ENCODE data around the gene NMT1. TPM values are rescaled to one million over a fixed set of nuclear protein-coding genes. Genes with fewer than 3 reads are reported as not detected.
A peak's percentile ranks its signal among the peaks of the same experiment; 100 is the strongest.

The NMT1 gene
- total and polyA plus RNA-seq, 2 of the 13 experiments (the other 11 are each of a cell fraction or from before 2014, with no cell fraction given), result 75.7 to 142 TPM

DNA sequence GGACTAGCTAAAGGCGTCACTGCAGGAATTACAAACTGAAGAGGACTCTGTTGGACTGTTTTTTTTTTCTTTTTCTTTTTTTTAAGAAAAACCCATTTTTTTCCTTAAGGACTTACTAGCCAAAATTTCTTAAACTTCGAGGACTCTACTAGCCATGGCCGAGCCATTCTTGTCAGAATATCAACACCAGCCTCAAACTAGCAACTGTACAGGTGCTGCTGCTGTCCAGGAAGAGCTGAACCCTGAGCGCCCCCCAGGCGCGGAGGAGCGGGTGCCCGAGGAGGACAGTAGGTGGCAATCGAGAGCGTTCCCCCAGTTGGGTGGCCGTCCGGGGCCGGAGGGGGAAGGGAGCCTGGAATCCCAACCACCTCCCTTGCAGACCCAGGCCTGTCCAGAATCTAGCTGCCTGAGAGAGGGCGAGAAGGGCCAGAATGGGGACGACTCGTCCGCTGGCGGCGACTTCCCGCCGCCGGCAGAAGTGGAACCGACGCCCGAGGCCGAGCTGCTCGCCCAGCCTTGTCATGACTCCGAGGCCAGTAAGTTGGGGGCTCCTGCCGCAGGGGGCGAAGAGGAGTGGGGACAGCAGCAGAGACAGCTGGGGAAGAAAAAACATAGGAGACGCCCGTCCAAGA, 88.0 kb downstream of the NMT1 start:
- under 1% methylated on average over 32 of the region's 32 CpGs for WGBS (ENCODE audit: low lambda C conversion rate)
- no peaks in the 10 kb centered on the region; a peak in 2 of 5 replicates for H3K27me3 ChIP-seq (ENCODE audit: control insufficient read depth in 1 of 2, insufficient read depth in 2 of 2, low read length in 2 of 2)
- H4K20me1 ChIP-seq (ENCODE audit: insufficient read depth, low read length), result peaks cover 35% of the 10 kb centered on the region
- ChIA-PET POLR2A (interaction anchor here (0.6 to 19.8 kb wide), 42 partner anchors 11 to 369 kb away, joined by 3 to 2487 read pairs (median 8); partner anchors contain the start of genes ACBD4, C1QL1, DCAKD and EFTUD2), CTCF (ENCODE audit: low intra/inter-chr PET ratio, low total read pairs) (interaction anchor here (1.2 to 8.5 kb wide), 5 partner anchors 10 to 48 kb away, joined by 4 to 130 read pairs (median 10); partner anchors contain the start of genes ACBD4 and HEXIM2)
- no TSS peak for BruUV-seq (replicated peaks)
- peak; percentile 87 for DNase-seq (ENCODE audit: low spot score)
- H3K36me3 ChIP-seq (replicated peaks in 1 of 2; ENCODE audit: control insufficient read depth in 1 of 2, insufficient read depth in 2 of 2, low read length in 2 of 2), result no peaks in the 10 kb centered on the region; a peak in 1 of 5 replicates
- peak; percentile 71 for ATAC-seq
- peak overlapping the region; percentile 95 for H3K4me2 ChIP-seq (ENCODE audit: low read depth, low read length)
- H3K79me2 ChIP-seq (ENCODE audit: insufficient read depth, low read length), result peaks cover 36% of the 10 kb centered on the region
- no peak overlapping the region for H2AFZ ChIP-seq (ENCODE audit: low read length)
- no peaks in the 10 kb centered on the region for H3K9me3 ChIP-seq (ENCODE audit: low read length)
- H3K9ac ChIP-seq (ENCODE audit: insufficient read depth, low read depth, low read length), result peak overlapping the region; percentile 85
- in situ Hi-C loops (cut with HindIII; ENCODE audit: extremely low pct_ligation_motif_present, low pct_unique_long_range_greater_than_20kb) (loop anchor here (5.0 kb wide), 2 partner anchors 48 to 98 kb away; no protein-coding TSS in a partner anchor), intact Hi-C loops (cut with micrococcal nuclease; ENCODE audit: unreplicated experiment) (loop anchor here (1.0 kb wide), 1 partner anchor 48 kb away; no protein-coding TSS in a partner anchor)
- H3K27ac ChIP-seq (ENCODE audit: extremely low read length, insufficient read depth, low read length), result peak overlapping the region; percentile 69
- H3K4me3 ChIP-seq (replicated peaks in 1 of 3; ENCODE audit: insufficient read depth in 1 of 3, low read depth in 2 of 3, low read length in 3 of 3), result peak overlapping the region; percentile 97 to 98 (median 97)
- FAIRE-seq, result peak; percentile 18
- H3K4me1 ChIP-seq (ENCODE audit: insufficient read depth, low read length), result peaks cover 24% of the 10 kb centered on the region
- TF ChIP-seq, protein P1, sequence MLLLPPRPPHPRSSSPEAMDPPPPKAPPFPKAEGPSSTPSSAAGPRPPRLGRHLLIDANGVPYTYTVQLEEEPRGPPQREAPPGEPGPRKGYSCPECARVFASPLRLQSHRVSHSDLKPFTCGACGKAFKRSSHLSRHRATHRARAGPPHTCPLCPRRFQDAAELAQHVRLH (CRISPR knock-in tag; IDR thresholded peaks at IDR 0.05; ENCODE audit: borderline replicate concordance, low read depth), result no peak; the same call in 1 of the 2 replicates
- TF ChIP-seq GZF1 (CRISPR knock-in tag; IDR thresholded peaks at IDR 0.05) (no peak), SIX1 (CRISPR knock-in tag; IDR thresholded peaks at IDR 0.05; ENCODE audit: borderline replicate concordance) (peak; percentile 36; the same call in 1 of the 2 replicates), NR2F6 (IDR thresholded peaks at IDR 0.05) (no peak; the same call in none of the 2 replicates), NR2F6 (CRISPR knock-in tag; IDR thresholded peaks at IDR 0.05) (peak; percentile 45; the same call in 1 of the 2 replicates), MED8 (CRISPR knock-in tag; IDR thresholded peaks at IDR 0.05; ENCODE audit: insufficient replicate concordance) (no peak), KDM2A (CRISPR knock-in tag; IDR thresholded peaks at IDR 0.05; ENCODE audit: borderline replicate concordance, low read depth) (peak; percentile 17; the same call in 1 of the 2 replicates), GLI4 (CRISPR knock-in tag; IDR thresholded peaks at IDR 0.05; ENCODE audit: borderline replicate concordance) (peak; percentile 79; the same call in 1 of the 2 replicates), ELF4 (CRISPR knock-in tag; IDR thresholded peaks at IDR 0.05; ENCODE audit: borderline replicate concordance) (peak; percentile 77; the same call in 1 of the 2 replicates), KAT8 (CRISPR knock-in tag; IDR thresholded peaks at IDR 0.05) (no peak), TEAD2 (CRISPR knock-in tag; IDR thresholded peaks at IDR 0.05) (no peak), PCBP2 (optimal IDR thresholded peaks at IDR 0.05; ENCODE audit: low read depth, low read length, poor library complexity, severe bottlenecking) (no peak), MAFG (CRISPR knock-in tag; IDR thresholded peaks at IDR 0.05) (no peak)
- TF ChIP-seq, protein P2, sequence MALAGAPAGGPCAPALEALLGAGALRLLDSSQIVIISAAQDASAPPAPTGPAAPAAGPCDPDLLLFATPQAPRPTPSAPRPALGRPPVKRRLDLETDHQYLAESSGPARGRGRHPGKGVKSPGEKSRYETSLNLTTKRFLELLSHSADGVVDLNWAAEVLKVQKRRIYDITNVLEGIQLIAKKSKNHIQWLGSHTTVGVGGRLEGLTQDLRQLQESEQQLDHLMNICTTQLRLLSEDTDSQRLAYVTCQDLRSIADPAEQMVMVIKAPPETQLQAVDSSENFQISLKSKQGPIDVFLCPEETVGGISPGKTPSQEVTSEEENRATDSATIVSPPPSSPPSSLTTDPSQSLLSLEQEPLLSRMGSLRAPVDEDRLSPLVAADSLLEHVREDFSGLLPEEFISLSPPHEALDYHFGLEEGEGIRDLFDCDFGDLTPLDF (CRISPR knock-in tag; IDR thresholded peaks at IDR 0.05), result 0 out of 2 replicates have a peak, but pooled peaks have one; percentile 26
- TF ChIP-seq, protein P3, sequence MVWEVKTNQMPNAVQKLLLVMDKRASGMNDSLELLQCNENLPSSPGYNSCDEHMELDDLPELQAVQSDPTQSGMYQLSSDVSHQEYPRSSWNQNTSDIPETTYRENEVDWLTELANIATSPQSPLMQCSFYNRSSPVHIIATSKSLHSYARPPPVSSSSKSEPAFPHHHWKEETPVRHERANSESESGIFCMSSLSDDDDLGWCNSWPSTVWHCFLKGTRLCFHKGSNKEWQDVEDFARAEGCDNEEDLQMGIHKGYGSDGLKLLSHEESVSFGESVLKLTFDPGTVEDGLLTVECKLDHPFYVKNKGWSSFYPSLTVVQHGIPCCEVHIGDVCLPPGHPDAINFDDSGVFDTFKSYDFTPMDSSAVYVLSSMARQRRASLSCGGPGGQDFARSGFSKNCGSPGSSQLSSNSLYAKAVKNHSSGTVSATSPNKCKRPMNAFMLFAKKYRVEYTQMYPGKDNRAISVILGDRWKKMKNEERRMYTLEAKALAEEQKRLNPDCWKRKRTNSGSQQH (CRISPR knock-in tag; IDR thresholded peaks at IDR 0.05; ENCODE audit: low read depth), result no peak; the same call in none of the 2 replicates
- TF ChIP-seq, protein P4, sequence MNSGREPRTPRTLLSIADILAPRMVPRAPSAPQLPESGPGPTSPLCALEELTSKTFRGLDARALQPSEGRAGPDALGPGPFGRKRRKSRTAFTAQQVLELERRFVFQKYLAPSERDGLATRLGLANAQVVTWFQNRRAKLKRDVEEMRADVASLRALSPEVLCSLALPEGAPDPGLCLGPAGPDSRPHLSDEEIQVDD (CRISPR knock-in tag; IDR thresholded peaks at IDR 0.05; ENCODE audit: borderline replicate concordance), result peak; percentile 53; the same call in 1 of the 2 replicates
- TF ChIP-seq, protein P5, sequence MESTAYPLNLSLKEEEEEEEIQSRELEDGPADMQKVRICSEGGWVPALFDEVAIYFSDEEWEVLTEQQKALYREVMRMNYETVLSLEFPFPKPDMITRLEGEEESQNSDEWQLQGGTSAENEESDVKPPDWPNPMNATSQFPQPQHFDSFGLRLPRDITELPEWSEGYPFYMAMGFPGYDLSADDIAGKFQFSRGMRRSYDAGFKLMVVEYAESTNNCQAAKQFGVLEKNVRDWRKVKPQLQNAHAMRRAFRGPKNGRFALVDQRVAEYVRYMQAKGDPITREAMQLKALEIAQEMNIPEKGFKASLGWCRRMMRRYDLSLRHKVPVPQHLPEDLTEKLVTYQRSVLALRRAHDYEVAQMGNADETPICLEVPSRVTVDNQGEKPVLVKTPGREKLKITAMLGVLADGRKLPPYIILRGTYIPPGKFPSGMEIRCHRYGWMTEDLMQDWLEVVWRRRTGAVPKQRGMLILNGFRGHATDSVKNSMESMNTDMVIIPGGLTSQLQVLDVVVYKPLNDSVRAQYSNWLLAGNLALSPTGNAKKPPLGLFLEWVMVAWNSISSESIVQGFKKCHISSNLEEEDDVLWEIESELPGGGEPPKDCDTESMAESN (CRISPR knock-in tag; conservative IDR thresholded peaks at IDR 0.05), result no peak
- TF ChIP-seq, protein P6, sequence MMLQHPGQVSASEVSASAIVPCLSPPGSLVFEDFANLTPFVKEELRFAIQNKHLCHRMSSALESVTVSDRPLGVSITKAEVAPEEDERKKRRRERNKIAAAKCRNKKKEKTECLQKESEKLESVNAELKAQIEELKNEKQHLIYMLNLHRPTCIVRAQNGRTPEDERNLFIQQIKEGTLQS (CRISPR knock-in tag; IDR thresholded peaks at IDR 0.05), result peak; percentile 52; the same call in 1 of the 2 replicates

All from HepG2 (cell line).